K562 (cell line): ENCODE measurements around the gene NCOA1. TPM values are rescaled to one million over a fixed set of nuclear protein-coding genes. Genes with fewer than 3 reads are reported as not detected.

Experiments used
- ATAC-seq: fragments of 200-7000 bp; cut with Tn5 transposase; 3 replicates; pipeline ENCODE4 v1.9.1; 2020; ENCODE audit warnings: moderate library complexity
- BruUV-seq: library from RNA; stranded (reverse); fragments of 400-500 nt; replicated peaks from 2 replicates; lab custom pipeline; 2021; lab: Mats Ljungman, UMichigan
- CTCF ChIA-PET: fragments of 300-600 bp; formaldehyde crosslinking; extraction: SDS; loops from one replicate; lab custom pipeline; 2021; ENCODE audit warnings: low intra/inter-chr PET ratio; lab: Yijun Ruan, JAX
- POLR2A ChIA-PET: fragments of 300-600, 350-650 bp; sonication (Branson Sonifier 250); formaldehyde crosslinking; extraction: SDS; loops from one replicate; lab custom pipeline; 2021; ENCODE audit warnings: antibody characterized with exemption, inconsistent platforms; lab: Yijun Ruan, JAX
- DNase-seq, 4 experiments: peaks; one replicate each; pipeline versions ENCODE4 v3.0.0 to v3.0.0-alpha.2; 2011 to 2018; ENCODE audit warnings: low spot score in 3 of 4, mixed read lengths in 3 of 4; ENCODE audit errors: extremely low read depth in 1 of 4
- FAIRE-seq: peaks from 2 replicates; lab custom pipeline; 2011; peaks lifted over from hg19 to GRCh38; lab: Jason Lieb, UNC
- H2AFZ ChIP-seq: 2 replicates; pipeline ENCODE4 v1.6.0; 2011; ENCODE audit warnings: low read depth, low read length, control low read depth, inconsistent platforms
- H3K27ac ChIP-seq: fragments of 200-600 bp; 3 replicates; pipeline ENCODE4 v1.8.0; 2011; ENCODE audit warnings: low read depth, mild to moderate bottlenecking, control low read depth, inconsistent platforms, low read length, moderate library complexity, mixed read lengths; ENCODE audit errors: extremely low read depth
- H3K27me3 ChIP-seq, 2 experiments: fragments of 300-600 bp in 1 of 2; 2 replicates in 1 of 2; 3 replicates in 1 of 2; pipeline versions ENCODE4 v1.6.0 to v1.8.0; 2011; ENCODE audit warnings: inconsistent platforms in 2 of 2, low read length in 2 of 2, mild to moderate bottlenecking in 1 of 2, mixed read lengths in 1 of 2, moderate library complexity in 1 of 2; ENCODE audit not compliant: control insufficient read depth in 2 of 2, insufficient read depth in 2 of 2
- H3K36me3 ChIP-seq: fragments of 300-600 bp; 3 replicates; pipeline ENCODE4 v1.8.0; 2011; ENCODE audit warnings: mild to moderate bottlenecking, low read length, inconsistent platforms; ENCODE audit not compliant: control insufficient read depth, insufficient read depth
- H3K4me1 ChIP-seq, 2 experiments: fragments of 200-600 bp in 1 of 2; replicated peaks in 1 of 2; 2 replicates in 1 of 2; 3 replicates in 1 of 2; pipeline versions ENCODE4 v1.5.1 to v1.8.0; 2011; ENCODE audit warnings: inconsistent platforms in 2 of 2, low read length in 2 of 2, mild to moderate bottlenecking in 1 of 2, mixed read lengths in 1 of 2, moderate library complexity in 1 of 2; ENCODE audit not compliant: control insufficient read depth in 2 of 2, insufficient read depth in 2 of 2
- H3K4me2 ChIP-seq: 2 replicates; pipeline ENCODE4 v1.6.1; 2011; ENCODE audit warnings: low read length, control low read depth, inconsistent platforms, mixed read lengths; ENCODE audit not compliant: insufficient read depth
- H3K4me3 ChIP-seq: fragments of 200-600 bp; sonication (generic), shearing (Covaris generic); 2 replicates; pipeline ENCODE4 v1.5.1; 2016; ENCODE audit warnings: control low read depth, inconsistent platforms
- H3K79me2 ChIP-seq: fragments of 200-600 bp; 3 replicates; pipeline ENCODE4 v1.8.0; 2011; ENCODE audit warnings: low read length, inconsistent platforms; ENCODE audit not compliant: control insufficient read depth, insufficient read depth
- H3K9ac ChIP-seq, 2 experiments: 2 replicates each; pipeline versions ENCODE4 v1.6.0 to v1.6.1; 2011; ENCODE audit warnings: low read depth in 2 of 2, low read length in 2 of 2, control low read depth in 1 of 2, inconsistent platforms in 1 of 2, mild to moderate bottlenecking in 1 of 2, mixed read lengths in 1 of 2; ENCODE audit not compliant: insufficient read depth in 1 of 2
- H3K9me1 ChIP-seq: one replicate; pipeline ENCODE4 v1.6.0; 2011; ENCODE audit warnings: inconsistent platforms, mild to moderate bottlenecking, low read length, moderate library complexity; ENCODE audit not compliant: control insufficient read depth, insufficient read depth
- H3K9me3 ChIP-seq: replicated peaks from 2 replicates; pipeline ENCODE4 v1.5.1; 2011; ENCODE audit warnings: low read depth, low read length, inconsistent platforms; ENCODE audit not compliant: control insufficient read depth, insufficient read depth
- H4K20me1 ChIP-seq: replicated peaks from 2 replicates; pipeline ENCODE4 v1.6.1; 2011; ENCODE audit warnings: low read length, inconsistent platforms, mixed read lengths; ENCODE audit not compliant: control insufficient read depth, insufficient read depth
- CREBBP ChIP-seq: IDR thresholded peaks from one replicate; pipeline ENCODE4 v1.6.1; 2012; ENCODE audit warnings: low read depth, mild to moderate bottlenecking, control low read depth, inconsistent platforms, low read length
- FOXK2 ChIP-seq, 2 experiments: fragments of 450-650 bp; IDR thresholded peaks in 1 of 2; conservative IDR thresholded peaks in 1 of 2; 2 replicates each; pipeline ENCODE4 v1.6.1; 2016; ENCODE audit warnings: low read depth in 2 of 2, mild to moderate bottlenecking in 1 of 2
- FOXM1 ChIP-seq, 2 experiments: fragments of 450-650 bp in 1 of 2; sonication (generic) in 1 of 2; formaldehyde crosslinking in 1 of 2; IDR thresholded peaks; 2 replicates each; pipeline versions ENCODE4 v1.6.1 to v1.9.0; 2017 to 2022; ENCODE audit warnings: low read depth in 2 of 2, mild to moderate bottlenecking in 2 of 2, missing genetic modification reagents in 1 of 2, moderate library complexity in 1 of 2
- ILF3 ChIP-seq: fragments of 450-650 bp; IDR thresholded peaks from 2 replicates; pipeline ENCODE4 v1.6.1; 2018; ENCODE audit warnings: antibody characterized with exemption, mild to moderate bottlenecking, moderate library complexity, borderline replicate concordance
- ILK ChIP-seq: fragments of 450-650 bp; IDR thresholded peaks from 2 replicates; pipeline ENCODE4 v1.6.1; 2016; ENCODE audit warnings: missing genetic modification characterization, low read depth, mild to moderate bottlenecking, missing compliant biosample characterization, moderate library complexity, borderline replicate concordance
- KAT8 ChIP-seq: fragments of 450-650 bp; IDR thresholded peaks from 2 replicates; pipeline ENCODE4 v1.6.1; 2016; ENCODE audit warnings: low read depth, mild to moderate bottlenecking
- MTA2 ChIP-seq: fragments of 450-650 bp; IDR thresholded peaks from 2 replicates; pipeline ENCODE4 v1.6.1; 2016; ENCODE audit warnings: low read depth
- POLR2A ChIP-seq: fragments of 450-650 bp; conservative IDR thresholded peaks from 2 replicates; pipeline ENCODE4 v1.6.1; 2016
- RB1 ChIP-seq: fragments of 450-650 bp; IDR thresholded peaks from 2 replicates; pipeline ENCODE4 v1.6.1; 2017; ENCODE audit warnings: low read depth, mild to moderate bottlenecking
- SNAPC5 ChIP-seq: fragments of 250-450 bp; sonication (Bioruptor Pico); IDR thresholded peaks from 2 replicates; pipeline ENCODE4 v1.8.0; 2021; ENCODE audit warnings: moderate library complexity, mild to moderate bottlenecking, inconsistent platforms
- ZNF143 ChIP-seq: sonication (generic); formaldehyde crosslinking; IDR thresholded peaks from 2 replicates; pipeline ENCODE4 v1.9.0; 2022; ENCODE audit warnings: mild to moderate bottlenecking, missing genetic modification reagents
- ZNF165 ChIP-seq: fragments of 250-450 bp; sonication (Bioruptor Pico); IDR thresholded peaks from 2 replicates; pipeline ENCODE4 v1.4.0; 2020; ENCODE audit warnings: borderline replicate concordance
- ZNF23 ChIP-seq: fragments of 250-450 bp; sonication (Bioruptor Pico); IDR thresholded peaks from 2 replicates; pipeline ENCODE4 v1.4.0; 2020; ENCODE audit warnings: mild to moderate bottlenecking
- ZNF253 ChIP-seq: fragments of 250-450 bp; sonication (Bioruptor Pico); conservative IDR thresholded peaks from 2 replicates; pipeline ENCODE4 v1.6.1; 2021; ENCODE audit warnings: mild to moderate bottlenecking
- ZNF282 ChIP-seq: sonication (generic); formaldehyde crosslinking; IDR thresholded peaks from 2 replicates; pipeline ENCODE4 v1.8.1; 2023; ENCODE audit warnings: missing genetic modification reagents
- WGBS: fragments of 100-300 bp; shearing (Covaris generic); methylation state at CpG from one replicate; pipeline ENCODE4 v1.1.6; 2016; ENCODE audit warnings: low coverage, mixed read lengths; ENCODE audit not compliant: insufficient coverage; ENCODE audit errors: missing lambda C conversion rate; 5-methylcytosine and 5-hydroxymethylcytosine counted together
- in situ Hi-C: fragments of 300-500 bp; cut with MboI; formaldehyde crosslinking; loops from 4 replicates; pipeline ENCODE4 v1.15.0; 2018; ENCODE audit warnings: inconsistent platforms, mixed read lengths
- intact Hi-C: fragments of 100-400 bp; cut with micrococcal nuclease; formaldehyde crosslinking; loops from 2 replicates; pipeline ENCODE4 v1.14.2; 2022
- polyA plus RNA-seq, 8 experiments: library from polyadenylated mRNA; depleted of rRNA in 4 of 8; stranded (reverse) in 5 of 8; unstranded in 3 of 8; fragments of >200 nt; fragmentation: Nextera tagmentation in 2 of 8; fragmentation: Illumina TruSeq in 1 of 8; extraction: Ambion mirVana in 2 of 8; extraction: Trizol in 1 of 8; gene quantifications; 2 replicates each; pipeline versions ENCODE4 v1.2.1 to v1.2.3, GENCODE V29; 2011 to 2014; ENCODE audit warnings: inconsistent platforms in 1 of 8, missing spikeins in 1 of 8
- total RNA-seq, 7 experiments: library from RNA; depleted of rRNA in 6 of 7; stranded (reverse); fragments of >200 nt in 6 of 7; fragmentation: Illumina TruSeq in 2 of 7; extraction: Trizol in 2 of 7; gene quantifications; 2 replicates each; pipeline versions ENCODE4 v1.2.1 to v1.2.3, GENCODE V29; 2011 to 2021; ENCODE audit warnings: low replicate concordance in 1 of 7

The NCOA1 gene
- total and polyA plus RNA-seq, 9 of the 15 experiments (the other 6 are each of a cell fraction or from before 2014, with no cell fraction given) = 4.9 to 25.7 (median 17.0) TPM

- Histone ChIP-seq H3K4me3 (no peak overlapping the region), H3K27me3 (no peaks in the 10 kb centered on the region), H3K4me2 (no peak overlapping the region), H3K79me2 (no peaks in the 10 kb centered on the region), H3K27ac (no peak overlapping the region), H3K4me1 (no peaks in the 10 kb centered on the region), H3K36me3 (no peaks in the 10 kb centered on the region), H3K9me1 (no peaks in the 10 kb centered on the region), H3K9ac (no peak overlapping the region), H4K20me1 (no peaks in the 10 kb centered on the region), H2AFZ (no peak overlapping the region), H3K9me3 (no peaks in the 10 kb centered on the region)
- no peak for FAIRE-seq
- CTCF ChIA-PET = no interaction called here
- in situ Hi-C loops (no loop called here), intact Hi-C loops (no loop called here)
- POLR2A ChIA-PET = interaction anchor here (0.6 kb wide), 2 partner anchors 395 to 1701 kb away, joined by 3 to 4 read pairs; no protein-coding TSS in a partner anchor
- no peak for DNase-seq
- ATAC-seq = no peak
- 100% methylated on average over 1 of the region's 1 CpG for WGBS
- no TSS peak for BruUV-seq
- TF ChIP-seq KAT8 (no peak), ILF3 (no peak), ZNF253 (CRISPR knock-in tag) (no peak), RB1 (no peak), FOXK2 (conservative IDR thresholded peaks at IDR 0.05 in 1 of 2, IDR thresholded peaks at IDR 0.05 in 1 of 2; ENCODE audit: low read depth in 2 of 2) (no peak), SNAPC5 (CRISPR knock-in tag) (no peak), MTA2 (no peak), CREBBP (no peak), ILK (tag) (no peak), ZNF282 (CRISPR knock-in tag) (no peak), ZNF143 (no peak), ZNF165 (CRISPR knock-in tag) (no peak), FOXM1 (IDR thresholded peaks at IDR 0.05; ENCODE audit: low read depth) (no peak), FOXM1 (CRISPR knock-in tag; IDR thresholded peaks at IDR 0.05; ENCODE audit: low read depth) (no peak), ZNF23 (CRISPR knock-in tag) (no peak), POLR2A (no peak)
These were observed 53.5 kb downstream of the NCOA1 start for GRCh38 chr2:24544456-24545115.
